CD4-positive, alpha-beta T cell treated with Interleukin-1 beta for 1 hour (primary cell): Measurements from ENCODE around the gene PPP4R3B.
A peak's percentile ranks its signal among the peaks of the same experiment; 100 is the strongest.
"Not testable (repeated sequence)": the region's sequence is repeated elsewhere in the genome, so short reads cannot be mapped to it uniquely, and the experiment has no call there.

Experiments
- DNase-seq, 2 donors: peaks; one replicate each; pipeline ENCODE4 v3.0.0-alpha.2; 2020 to 2022

PPP4R3B gene

GRCh38 chr2:55617175-55618024 is at the start of gene PPP4R3B:
TSS of gene PPP4R3B (minus strand) at chr2:55617622. CDS start at chr2:55617285, 337 bp downstream.
- peak; percentile 99 to 100 for DNase-seq

- no peak for DNase-seq
Measured at GRCh38 chr2:55653255-55653654, 35.8 kb upstream of the PPP4R3B start.

GRCh38 chr2:55649211-55649610 is 31.8 kb upstream of the PPP4R3B start:
- no peak for DNase-seq

GRCh38 chr2:55636831-55637230 is 19.4 kb upstream of the PPP4R3B start:
- DNase-seq, result no peak

- DNase-seq, result no peak
Measured at GRCh38 chr2:55628931-55629330, 11.5 kb upstream of the PPP4R3B start.

- no peak for DNase-seq
Measured at GRCh38 chr2:55627915-55628314, 10.5 kb upstream of the PPP4R3B start.

- DNase-seq, result no peak
Measured at GRCh38 chr2:55621802-55622201, 4.4 kb upstream of the PPP4R3B start.

GRCh38 chr2:55620123-55620779 is 2.8 kb upstream of the PPP4R3B start:
- peak in 1 of 2 donors; percentile 30 for DNase-seq

GRCh38 chr2:55618275-55619055 is 1.0 kb upstream of the PPP4R3B start:
- DNase-seq, result peak; percentile 61 to 71

- DNase-seq, result no peak
Measured at GRCh38 chr2:55618025-55618274, 528 bp upstream of the PPP4R3B start.

- peak; percentile 65 to 77 for DNase-seq
Measured at GRCh38 chr2:55616551-55617174, 759 bp downstream of the PPP4R3B start.

- DNase-seq, result no peak
Measured at GRCh38 chr2:55611997-55612396, 5.4 kb downstream of the PPP4R3B start.

GRCh38 chr2:55610954-55611743 is 6.3 kb downstream of the PPP4R3B start:
- no peak for DNase-seq

GRCh38 chr2:55609938-55610578 is 7.4 kb downstream of the PPP4R3B start:
- no peak for DNase-seq

GRCh38 chr2:55609193-55609794 is 8.1 kb downstream of the PPP4R3B start:
- no peak for DNase-seq

- DNase-seq, result no peak
Measured at GRCh38 chr2:55607717-55608116, 9.7 kb downstream of the PPP4R3B start.

GRCh38 chr2:55604027-55604565 is 13.3 kb downstream of the PPP4R3B start:
- DNase-seq, result no peak

GRCh38 chr2:55601849-55602248 is 15.6 kb downstream of the PPP4R3B start:
- DNase-seq, result no peak

GRCh38 chr2:55598056-55598795 is 19.2 kb downstream of the PPP4R3B start:
- no peak for DNase-seq

- not testable (repeated sequence) for DNase-seq
Measured at GRCh38 chr2:55596795-55597194, 20.6 kb downstream of the PPP4R3B start.
